ENCODE results near the gene TBX19. TPM values are rescaled to one million over a fixed set of nuclear protein-coding genes. Genes with fewer than 3 reads are reported as not detected.

Gene TBX19
- total and polyA plus RNA-seq, 10 of the 15 experiments (the other 5 are each of a cell fraction or from before 2014, with no cell fraction given): 0.13 to 6.9 (median 1.2) TPM

- Histone ChIP-seq H4K20me1 (ENCODE audit: control insufficient read depth, insufficient read depth) (no peaks in the 10 kb centered on the region), H3K79me2 (ENCODE audit: control insufficient read depth, insufficient read depth, low read length) (peaks cover 4% of the 10 kb centered on the region; the same call in 1 of the 2 replicates), H3K36me3 (ENCODE audit: control insufficient read depth in 2 of 2, insufficient read depth in 2 of 2, low read length in 1 of 2) (peaks cover 2 to 4% of the 10 kb centered on the region in 2 experiments; a peak in 3 of 4 replicates), H3K4me1 (ENCODE audit: control insufficient read depth, insufficient read depth, low read length) (no peaks in the 10 kb centered on the region), H3K27me3 (replicated peaks in 1 of 2; ENCODE audit: control insufficient read depth in 2 of 2, insufficient read depth in 2 of 2, low read length in 1 of 2) (no peaks in the 10 kb centered on the region), H3K4me2 (ENCODE audit: control insufficient read depth, insufficient read depth) (no peak overlapping the region), H3K27ac (ENCODE audit: control insufficient read depth, insufficient read depth) (no peak overlapping the region), H2AFZ (ENCODE audit: control insufficient read depth, low read depth, low read length) (no peak overlapping the region), H3K9me3 (replicated peaks; ENCODE audit: control insufficient read depth, insufficient read depth, low read length) (peaks cover 9% of the 10 kb centered on the region; the same call in 2 of the 3 replicates), H3K4me3 (no peak overlapping the region), H3K9ac (ENCODE audit: control insufficient read depth, insufficient read depth, low read length) (no peak overlapping the region)
- WGBS (ENCODE audit: insufficient coverage, insufficient replicate concordance, low lambda C conversion rate, missing lambda C conversion rate): 91% methylated on average over 2 of the region's 2 CpGs
- in situ Hi-C loops (cut with MboI): no loop called here
- CTCF ChIA-PET: no interaction called here
- DNase-seq (ENCODE audit: low read depth, low spot score): no peak
- SMC1A ChIA-PET (ENCODE audit: uncharacterized antibody, unreplicated experiment): interaction anchor here (0.7 to 1.0 kb wide), 2 partner anchors 15 to 1460 kb away, joined by 3 read pairs; no protein-coding TSS in a partner anchor
- no peak for FAIRE-seq
- ATAC-seq: no peak
- POLR2A ChIA-PET: interaction anchor here (0.6 kb wide), 1 partner anchor 192 kb away, joined by 4 read pairs; no protein-coding TSS in a partner anchor
- no TSS peak for BruUV-seq (replicated peaks)
- TF ChIP-seq PML (IDR thresholded peaks at IDR 0.05; ENCODE audit: low read length) (no peak), SUZ12 (IDR thresholded peaks at IDR 0.05; ENCODE audit: unreplicated experiment) (no peak), MAX (IDR thresholded peaks at IDR 0.05; ENCODE audit: low read depth, low read length) (no peak), NKRF (conservative IDR thresholded peaks at IDR 0.05) (no peak), JUNB (IDR thresholded peaks at IDR 0.05) (no peak), JUND (IDR thresholded peaks at IDR 0.05; ENCODE audit: low read depth, low read length) (no peak), PRDM15 (CRISPR knock-in tag; IDR thresholded peaks at IDR 0.05) (no peak), TCF12 (IDR thresholded peaks at IDR 0.05; ENCODE audit: low read depth, low read length) (no peak), KLF5 (IDR thresholded peaks at IDR 0.05; ENCODE audit: partially characterized antibody) (no peak), IKZF1 (conservative IDR thresholded peaks at IDR 0.05) (no peak), POLR2A (IDR thresholded peaks at IDR 0.05; ENCODE audit: low read depth, low read length) (no peak), SIX5 (IDR thresholded peaks at IDR 0.05; ENCODE audit: low read depth, low read length, severe bottlenecking) (no peak), HSF1 (IDR thresholded peaks at IDR 0.05; ENCODE audit: low read depth, low read length) (no peak)
- intact Hi-C loops (cut with micrococcal nuclease; ENCODE audit: unreplicated experiment): no loop called here
- RAD21 ChIA-PET (ENCODE audit: unreplicated experiment): no interaction called here
These were observed 24.5 kb upstream of the TBX19 start for GRCh38 chr1:168256164-168256563.
